H1 (cell line): Measurements from ENCODE around the gene PTPN1. TPM values are rescaled to one million over a fixed set of nuclear protein-coding genes. Genes with fewer than 3 reads are reported as not detected.

Experiments
- CTCF ChIA-PET: fragments of 300-600 bp; sonication (Branson Sonifier 250); formaldehyde crosslinking; loops from one replicate; lab custom pipeline; 2021; ENCODE audit not compliant: partially characterized antibody; lab: Charles Lee
- POLR2A ChIA-PET: fragments of 300-600 bp; sonication (Branson Sonifier 250); formaldehyde crosslinking; loops from one replicate; lab custom pipeline; 2021; ENCODE audit warnings: inconsistent platforms; ENCODE audit not compliant: partially characterized antibody; lab: Charles Lee
- DNase-seq, 2 experiments: peaks; one replicate each; pipeline versions ENCODE4 v3.0.0 to v3.0.0-alpha.2; 2010 to 2022; ENCODE audit warnings: low spot score in 2 of 2, low read depth in 1 of 2, mixed read lengths in 1 of 2
- FAIRE-seq: peaks from 2 replicates; lab custom pipeline; 2011; peaks lifted over from hg19 to GRCh38; lab: Jason Lieb, UNC
- H2AFZ ChIP-seq: 2 replicates; pipeline ENCODE4 v1.8.1; 2012; ENCODE audit warnings: low read length, inconsistent platforms
- H2AK5ac ChIP-seq: 2 replicates; pipeline ENCODE4 v1.6.1; 2013; ENCODE audit warnings: low read depth, low read length
- H2BK120ac ChIP-seq: replicated peaks from 2 replicates; pipeline ENCODE3; 2013; ENCODE audit warnings: low read depth, low read length, inconsistent platforms
- H2BK12ac ChIP-seq: 2 replicates; pipeline ENCODE4 v1.6.1; 2013; ENCODE audit warnings: low read depth, low read length
- H2BK15ac ChIP-seq: 2 replicates; pipeline ENCODE4 v1.6.1; 2013; ENCODE audit warnings: low read length
- H2BK20ac ChIP-seq: 2 replicates; pipeline ENCODE4 v1.6.1; 2013; ENCODE audit warnings: low read length
- H2BK5ac ChIP-seq: 2 replicates; pipeline ENCODE4 v1.6.1; 2013; ENCODE audit warnings: low read depth, low read length
- H3K14ac ChIP-seq: 2 replicates; pipeline ENCODE4 v1.6.1; 2013; ENCODE audit warnings: inconsistent platforms; ENCODE audit not compliant: insufficient read length
- H3K18ac ChIP-seq: 2 replicates; pipeline ENCODE4 v1.6.1; 2013; ENCODE audit warnings: low read length; ENCODE audit errors: extremely low read depth
- H3K23ac ChIP-seq: 2 replicates; pipeline ENCODE4 v1.6.1; 2013; ENCODE audit warnings: inconsistent platforms; ENCODE audit not compliant: insufficient read length
- H3K23me2 ChIP-seq: 2 replicates; pipeline ENCODE4 v1.6.1; 2013; ENCODE audit warnings: low read depth, low read length
- H3K27ac ChIP-seq: 2 replicates; pipeline ENCODE4 v1.6.1; 2011; ENCODE audit warnings: low read depth, low read length, inconsistent platforms
- H3K27me3 ChIP-seq, 4 experiments: replicated peaks in 1 of 4; 1 replicate in 1 of 4; 2 replicates in 3 of 4; pipeline versions ENCODE4 v1.6.1 to v1.8.1; 2011 to 2013; ENCODE audit warnings: low read length in 3 of 4, mild to moderate bottlenecking in 3 of 4, inconsistent platforms in 2 of 4, mixed read lengths in 2 of 4, moderate library complexity in 1 of 4; ENCODE audit not compliant: control insufficient read depth in 3 of 4, insufficient read depth in 3 of 4; ENCODE audit errors: extremely low read depth in 1 of 4
- H3K36me3 ChIP-seq, 4 experiments: 2 replicates each; pipeline versions ENCODE4 v1.6.1 to v1.8.1; 2011 to 2013; ENCODE audit warnings: mild to moderate bottlenecking in 4 of 4, low read length in 3 of 4, moderate library complexity in 2 of 4, control low read depth in 1 of 4, inconsistent platforms in 1 of 4; ENCODE audit not compliant: insufficient read depth in 4 of 4, control insufficient read depth in 2 of 4
- H3K4ac ChIP-seq: replicated peaks from 2 replicates; pipeline ENCODE3; 2013; ENCODE audit warnings: low read length, low read depth, mixed read lengths, inconsistent platforms; ENCODE audit not compliant: insufficient read length
- H3K4me1 ChIP-seq, 4 experiments: replicated peaks in 1 of 4; 1 replicate in 1 of 4; 2 replicates in 3 of 4; pipeline versions ENCODE4 v1.6.1 to v1.8.1; 2011 to 2013; ENCODE audit warnings: low read length in 3 of 4, inconsistent platforms in 2 of 4, mixed read lengths in 1 of 4; ENCODE audit not compliant: insufficient read depth in 4 of 4, control insufficient read depth in 3 of 4
- H3K4me2 ChIP-seq, 2 experiments: 2 replicates each; pipeline versions ENCODE4 v1.6.1 to v1.8.1; 2011 to 2013; ENCODE audit warnings: low read depth in 2 of 2, low read length in 2 of 2, control low read depth in 1 of 2, inconsistent platforms in 1 of 2, mild to moderate bottlenecking in 1 of 2; ENCODE audit not compliant: insufficient read depth in 1 of 2
- H3K4me3 ChIP-seq, 4 experiments: fragments of 200-600, 300-600 bp in 1 of 4; sonication (generic), shearing (Covaris generic), sonication (Bioruptor Twin) in 1 of 4; 2 replicates each; pipeline versions ENCODE4 v1.5.1 to v1.8.1; 2011 to 2016; ENCODE audit warnings: low read length in 4 of 4, low read depth in 3 of 4, control low read depth in 2 of 4, inconsistent platforms in 2 of 4, mild to moderate bottlenecking in 2 of 4, mixed read lengths in 1 of 4, moderate library complexity in 1 of 4; ENCODE audit not compliant: insufficient read depth in 2 of 4; ENCODE audit errors: extremely low read depth in 1 of 4
- H3K56ac ChIP-seq: replicated peaks from 2 replicates; pipeline ENCODE3; 2013; ENCODE audit warnings: low read depth, mild to moderate bottlenecking, mixed read lengths, low read length, inconsistent platforms; ENCODE audit not compliant: insufficient read length
- H3K79me1 ChIP-seq: 2 replicates; pipeline ENCODE4 v1.6.1; 2013; ENCODE audit warnings: low read depth, low read length, control low read depth
- H3K79me2 ChIP-seq, 2 experiments: 2 replicates each; pipeline versions ENCODE4 v1.6.1 to v1.8.1; 2012 to 2013; ENCODE audit warnings: low read length in 2 of 2, mild to moderate bottlenecking in 2 of 2, inconsistent platforms in 1 of 2; ENCODE audit not compliant: insufficient read depth in 2 of 2, control insufficient read depth in 1 of 2
- H3K9ac ChIP-seq, 4 experiments: replicated peaks in 1 of 4; 1 replicate in 1 of 4; 2 replicates in 3 of 4; pipeline versions ENCODE4 v1.6.1 to v1.8.1; 2011 to 2013; ENCODE audit warnings: low read depth in 3 of 4, low read length in 3 of 4, control low read depth in 2 of 4, mild to moderate bottlenecking in 2 of 4, moderate library complexity in 2 of 4, inconsistent platforms in 1 of 4; ENCODE audit errors: extremely low read depth in 1 of 4
- H3K9me3 ChIP-seq, 2 experiments: 2 replicates each; pipeline versions ENCODE4 v1.6.1 to v1.8.1; 2012 to 2013; ENCODE audit warnings: mild to moderate bottlenecking in 2 of 2, moderate library complexity in 2 of 2, control low read depth in 1 of 2, inconsistent platforms in 1 of 2, low read depth in 1 of 2, low read length in 1 of 2, mixed read lengths in 1 of 2; ENCODE audit not compliant: insufficient read depth in 2 of 2
- H4K20me1 ChIP-seq, 2 experiments: replicated peaks in 1 of 2; 2 replicates each; pipeline versions ENCODE3 to v1.8.1; 2011 to 2013; ENCODE audit warnings: inconsistent platforms in 2 of 2, low read length in 2 of 2, mild to moderate bottlenecking in 1 of 2; ENCODE audit not compliant: insufficient read depth in 2 of 2, control insufficient read depth in 1 of 2
- H4K5ac ChIP-seq: 2 replicates; pipeline ENCODE4 v1.6.1; 2013; ENCODE audit warnings: low read length, low read depth, mixed read lengths, inconsistent platforms; ENCODE audit not compliant: insufficient read length
- H4K8ac ChIP-seq: 2 replicates; pipeline ENCODE4 v1.8.0; 2013; ENCODE audit warnings: mild to moderate bottlenecking, moderate library complexity, low read length, inconsistent platforms; ENCODE audit not compliant: insufficient read depth; ENCODE audit errors: extremely low read depth
- H4K91ac ChIP-seq: replicated peaks from 2 replicates; pipeline ENCODE3; 2013; ENCODE audit warnings: low read length, mixed read lengths, inconsistent platforms; ENCODE audit not compliant: insufficient read length
- ASH2L ChIP-seq: fragments of 200-600, 300-600 bp; sonication (generic); IDR thresholded peaks from one replicate; pipeline ENCODE4 v1.7.1; 2017; ENCODE audit warnings: low read length
- CTBP2 ChIP-seq: IDR thresholded peaks from 2 replicates; pipeline ENCODE4 v1.7.0; 2011; ENCODE audit warnings: borderline replicate concordance, mild to moderate bottlenecking, moderate library complexity, mixed read lengths, low read length; ENCODE audit not compliant: insufficient read depth, insufficient read length
- GABPA ChIP-seq: IDR thresholded peaks from 2 replicates; pipeline ENCODE4 v1.6.1; 2011; ENCODE audit warnings: mild to moderate bottlenecking, low read length, moderate library complexity, borderline replicate concordance; ENCODE audit not compliant: insufficient read depth
- NRF1 ChIP-seq: IDR thresholded peaks from 2 replicates; pipeline ENCODE4 v1.6.1; 2011; ENCODE audit warnings: mild to moderate bottlenecking, low read depth, low read length, improper control_type of control experiment
- SIRT6 ChIP-seq: IDR thresholded peaks from one replicate; pipeline ENCODE4 v1.7.1; 2012; ENCODE audit warnings: low read length, inconsistent platforms
- WGBS, 2 experiments: shearing (Covaris generic) in 1 of 2; methylation state at CpG; one replicate each; pipeline versions ENCODE4 v1.1.6 to v1.1.7; 2013 to 2015; ENCODE audit warnings: low lambda C conversion rate in 2 of 2, mixed read lengths in 2 of 2, inconsistent platforms in 1 of 2, low coverage in 1 of 2, missing lambda C conversion rate in 1 of 2; ENCODE audit not compliant: insufficient replicate concordance in 2 of 2, insufficient coverage in 1 of 2, insufficient read length in 1 of 2; ENCODE audit errors: extremely low coverage in 1 of 2, missing lambda C conversion rate in 1 of 2; 5-methylcytosine and 5-hydroxymethylcytosine counted together
- polyA plus RNA-seq, 7 experiments: library from polyadenylated mRNA; depleted of rRNA in 3 of 7; stranded (reverse) in 5 of 7; unstranded in 2 of 7; fragments of >200 nt in 5 of 7; fragments of 200-250 nt in 2 of 7; gene quantifications; 1 replicate in 5 of 7; 2 replicates in 1 of 7; 4 replicates in 1 of 7; pipeline versions ENCODE4 v1.2.1 to v1.2.3, GENCODE V29; 2011 to 2013; ENCODE audit warnings: missing spikeins in 2 of 7, mixed read lengths in 2 of 7
- total RNA-seq: library from RNA; stranded (reverse); fragmentation: NEBNext Ultra II Directional; extraction: Animal tissue kit (Norgen Biotek cat#: 25700); gene quantifications from 2 replicates; pipeline ENCODE4 v1.2.1, GENCODE V29; 2021

The PTPN1 gene
- total and polyA plus RNA-seq, 2 of the 8 experiments (the other 6 are each of a cell fraction or from before 2014, with no cell fraction given): 18.6 to 32.1 TPM

DNA sequence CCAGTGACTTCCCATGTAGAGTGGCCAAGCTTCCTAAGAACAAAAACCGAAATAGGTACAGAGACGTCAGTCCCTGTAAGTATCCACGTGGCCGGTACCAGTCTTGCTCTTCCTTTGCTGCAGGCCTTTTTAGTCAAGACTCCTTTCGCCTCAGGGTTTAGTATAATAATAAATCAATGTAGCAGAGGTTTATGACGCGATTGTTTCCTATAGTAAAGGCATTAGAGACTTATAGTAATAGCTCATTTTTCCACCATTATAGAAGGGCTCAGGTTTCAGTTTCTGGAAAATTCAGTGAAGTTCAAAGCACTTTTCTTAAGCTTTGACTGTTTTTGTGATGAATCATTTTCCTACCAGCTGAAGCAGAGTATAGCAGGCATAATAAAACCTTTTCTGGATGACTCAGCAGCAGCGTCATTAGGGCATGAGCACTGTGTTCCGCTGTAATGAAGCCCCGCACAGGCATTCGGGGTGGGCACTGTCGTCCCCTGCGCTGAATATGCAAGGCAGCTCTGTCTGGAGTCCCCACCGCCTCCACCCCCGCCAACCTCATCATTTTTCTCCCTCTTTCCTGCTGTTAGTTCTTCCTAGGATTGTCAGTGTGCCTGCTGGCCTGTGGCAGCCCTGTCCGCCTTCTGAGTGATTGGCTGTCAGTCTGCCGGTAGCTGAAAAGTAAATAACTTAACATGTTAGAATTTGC, 51.3 kb downstream of the PTPN1 start:
- Histone ChIP-seq H3K27ac (no peak overlapping the region), H2BK20ac (no peak overlapping the region), H3K9ac (no peak overlapping the region), H3K36me3 (peaks cover 0 to 19% (median 7%) of the 10 kb centered on the region in 4 experiments; a peak in 4 of 8 replicates), H3K56ac (no peak overlapping the region), H4K20me1 (peaks cover 0 to 5% of the 10 kb centered on the region in 2 experiments), H2AK5ac (no peak overlapping the region), H3K27me3 (no peaks in the 10 kb centered on the region), H3K4me1 (no peaks in the 10 kb centered on the region), H3K23me2 (no peaks in the 10 kb centered on the region), H3K4me2 (no peak overlapping the region), H3K9me3 (no peaks in the 10 kb centered on the region), H3K79me2 (peaks cover 0 to 4% of the 10 kb centered on the region in 2 experiments; a peak in 1 of 4 replicates), H4K91ac (no peak overlapping the region), H3K4me3 (no peak overlapping the region), H2BK5ac (no peak overlapping the region), H3K18ac (no peak overlapping the region), H2AFZ (no peak overlapping the region), H3K14ac (no peak overlapping the region), H3K79me1 (peaks cover 2% of the 10 kb centered on the region; the same call in 1 of the 2 replicates), H2BK15ac (no peak overlapping the region), H3K23ac (no peak overlapping the region), H3K4ac (no peak overlapping the region), H2BK12ac (no peak overlapping the region), H4K8ac (no peak overlapping the region), H4K5ac (no peak overlapping the region), H2BK120ac (no peak overlapping the region)
- ChIA-PET POLR2A (interaction anchor here (1.0 kb wide), 1 partner anchor 11 kb away, joined by 3 read pairs; no protein-coding TSS in a partner anchor), CTCF (interaction anchor here (0.5 to 2.4 kb wide), 12 partner anchors 8 to 130 kb away, joined by 3 to 7 read pairs (median 3); no protein-coding TSS in a partner anchor)
- 91% methylated on average over 16 of the region's 17 CpGs; no CpG with 5 or more reads in 1 of the 2 experiments for WGBS, 2 experiments
- FAIRE-seq (no peak), DNase-seq (no peak)
- TF ChIP-seq GABPA (no peak), CTBP2 (no peak), ASH2L (no peak), SIRT6 (no peak), NRF1 (no peak)
